HCT116 (cell line): ENCODE measurements around the gene SH3BGRL3. TPM values are rescaled to one million over a fixed set of nuclear protein-coding genes. Genes with fewer than 3 reads are reported as not detected.

Experiments
- ATAC-seq: fragments of 200-7000 bp; cut with Tn5 transposase; 2 replicates; pipeline ENCODE4 v1.9.1; 2020; ENCODE audit warnings: mild to moderate bottlenecking, moderate library complexity
- BruUV-seq: library from RNA; stranded (reverse); fragments of 400-500 nt; replicated peaks from 2 replicates; lab custom pipeline; 2021; lab: Mats Ljungman, UMichigan
- CTCF ChIA-PET: fragments of 300-600 bp; sonication (Branson Sonifier 250); formaldehyde crosslinking; loops from one replicate; lab custom pipeline; 2021; ENCODE audit warnings: antibody characterized with exemption; lab: Charles Lee
- POLR2A ChIA-PET: fragments of 300-600, 350-600 bp; sonication (Branson Sonifier 250); formaldehyde crosslinking; loops from one replicate; lab custom pipeline; 2021; ENCODE audit warnings: antibody characterized with exemption; lab: Charles Lee
- RAD21 ChIA-PET, 2 experiments: fragments of 300-600 bp; sonication (Branson Sonifier 250); formaldehyde crosslinking; loops; one replicate each; lab custom pipeline; 2023; ENCODE audit warnings: low total read pairs in 2 of 2; ENCODE audit not compliant: uncharacterized antibody in 2 of 2, unreplicated experiment in 2 of 2, low non-redundant PET in 1 of 2; lab: Charles Lee
- DNase-seq: peaks from one replicate; pipeline ENCODE4 v3.0.0-alpha.2; 2010; ENCODE audit warnings: low read depth, low spot score
- H2AFZ ChIP-seq: fragments of 200-600 bp; shearing (Covaris generic), sonication (generic); 2 replicates; pipeline ENCODE4 v1.6.1; 2017; ENCODE audit warnings: low read depth, mixed run types, mixed read lengths, antibody characterized with exemption, low read length; ENCODE audit not compliant: poor library complexity, severe bottlenecking
- H3K27ac ChIP-seq: 2 replicates; pipeline ENCODE4 v1.5.1; 2012; ENCODE audit warnings: low read depth, low read length
- H3K27me3 ChIP-seq: fragments of 200-600 bp; sonication (generic); 2 replicates; pipeline ENCODE4 v1.6.1; 2016; ENCODE audit warnings: mixed run types, low read length, mixed read lengths; ENCODE audit not compliant: insufficient read depth
- H3K36me3 ChIP-seq, 2 experiments: fragments of 200-500 bp in 1 of 2; fragments of 200-600 bp in 1 of 2; sonication (Bioruptor generic) in 1 of 2; sonication (generic) in 1 of 2; 2 replicates each; pipeline versions ENCODE4 v1.5.1 to v1.6.1; 2014 to 2016; ENCODE audit warnings: low read length in 2 of 2, inconsistent platforms in 1 of 2, mixed read lengths in 1 of 2, mixed run types in 1 of 2; ENCODE audit not compliant: insufficient read depth in 2 of 2, control insufficient read depth in 1 of 2
- H3K4me1 ChIP-seq, 2 experiments: fragments of 200-600 bp in 1 of 2; sonication (generic) in 1 of 2; 2 replicates each; pipeline versions ENCODE4 v1.5.1 to v1.6.1; 2012 to 2017; ENCODE audit warnings: low read length in 2 of 2, inconsistent platforms in 1 of 2, mild to moderate bottlenecking in 1 of 2, mixed read lengths in 1 of 2, mixed run types in 1 of 2, moderate library complexity in 1 of 2; ENCODE audit not compliant: insufficient read depth in 2 of 2, control insufficient read depth in 1 of 2
- H3K4me2 ChIP-seq: fragments of 200-600 bp; sonication (generic); 2 replicates; pipeline ENCODE4 v1.6.1; 2017; ENCODE audit warnings: mixed run types, low read length, mixed read lengths
- H3K4me3 ChIP-seq, 2 experiments: fragments of 200-600 bp in 1 of 2; sonication (generic) in 1 of 2; replicated peaks in 1 of 2; 2 replicates each; pipeline ENCODE4 v1.5.1; 2011 to 2016; ENCODE audit warnings: low read length in 2 of 2, control low read depth in 1 of 2, low read depth in 1 of 2, mild to moderate bottlenecking in 1 of 2, mixed read lengths in 1 of 2, mixed run types in 1 of 2
- H3K79me2 ChIP-seq: fragments of 200-600 bp; sonication (generic); 2 replicates; pipeline ENCODE4 v1.6.1; 2017; ENCODE audit warnings: mild to moderate bottlenecking, mixed run types, low read length, moderate library complexity, mixed read lengths; ENCODE audit not compliant: insufficient read depth
- H3K9ac ChIP-seq: fragments of 200-600 bp; sonication (generic); 2 replicates; pipeline ENCODE4 v1.6.1; 2016; ENCODE audit warnings: low read length, mixed read lengths
- H3K9me2 ChIP-seq: fragments of 200-600 bp; sonication (generic), shearing (Covaris generic); 2 replicates; pipeline ENCODE4 v1.6.1; 2017; ENCODE audit warnings: mixed run types, mild to moderate bottlenecking, moderate library complexity; ENCODE audit not compliant: insufficient read depth
- H3K9me3 ChIP-seq, 2 experiments: fragments of 200-500 bp in 1 of 2; fragments of 200-600 bp in 1 of 2; sonication (Bioruptor generic) in 1 of 2; sonication (generic) in 1 of 2; 2 replicates each; pipeline ENCODE4 v1.6.1; 2014 to 2017; ENCODE audit warnings: low read length in 2 of 2, mixed read lengths in 2 of 2, inconsistent platforms in 1 of 2, low read depth in 1 of 2, mild to moderate bottlenecking in 1 of 2, mixed run types in 1 of 2, moderate library complexity in 1 of 2; ENCODE audit not compliant: control insufficient read depth in 1 of 2, insufficient read depth in 1 of 2
- H4K20me1 ChIP-seq: fragments of 200-600 bp; sonication (generic), shearing (Covaris generic); 2 replicates; pipeline ENCODE4 v1.6.1; 2017; ENCODE audit warnings: mixed run types, mild to moderate bottlenecking, moderate library complexity; ENCODE audit not compliant: insufficient read depth
- CEBPB ChIP-seq: IDR thresholded peaks from 2 replicates; pipeline ENCODE4 v1.6.1; 2012; ENCODE audit warnings: low read depth
- POLR2AphosphoS5 ChIP-seq: IDR thresholded peaks from 2 replicates; pipeline ENCODE4 v1.6.1; 2011; ENCODE audit warnings: mild to moderate bottlenecking, low read depth, low read length, moderate library complexity
- intact Hi-C: fragments of 100-400 bp; cut with micrococcal nuclease; formaldehyde crosslinking; loops from 2 replicates; pipeline ENCODE4 v1.10.0; 2022
- total RNA-seq: library from RNA; stranded (reverse); gene quantifications from one replicate; pipeline ENCODE4 v1.2.1, GENCODE V29; 2021; ENCODE audit not compliant: unreplicated experiment
- TF ChIP-seq, protein P1 (sequence below): IDR thresholded peaks from 2 replicates; pipeline ENCODE4 v1.6.1; 2012
- TF ChIP-seq, protein P2 (sequence below), 3 experiments: fragments of 200-600 bp in 1 of 3; sonication (generic) in 1 of 3; IDR thresholded peaks in 2 of 3; conservative IDR thresholded peaks in 1 of 3; 2 replicates each; pipeline ENCODE4 v1.5.1; 2012 to 2017; ENCODE audit warnings: low read depth in 2 of 3, low read length in 2 of 3, antibody characterized with exemption in 1 of 3, borderline replicate concordance in 1 of 3, control low read depth in 1 of 3, mild to moderate bottlenecking in 1 of 3, mixed read lengths in 1 of 3, mixed run types in 1 of 3, moderate library complexity in 1 of 3; ENCODE audit not compliant: insufficient read depth in 1 of 3
- TF ChIP-seq, protein P3 (sequence below): IDR thresholded peaks from 2 replicates; pipeline ENCODE4 v1.6.1; 2011; ENCODE audit warnings: mild to moderate bottlenecking, low read length, moderate library complexity; ENCODE audit not compliant: insufficient replicate concordance; ENCODE audit errors: extremely low read depth

SH3BGRL3 gene
- total RNA-seq, 1 experiment from 2014 or later = 112 TPM

DNA sequence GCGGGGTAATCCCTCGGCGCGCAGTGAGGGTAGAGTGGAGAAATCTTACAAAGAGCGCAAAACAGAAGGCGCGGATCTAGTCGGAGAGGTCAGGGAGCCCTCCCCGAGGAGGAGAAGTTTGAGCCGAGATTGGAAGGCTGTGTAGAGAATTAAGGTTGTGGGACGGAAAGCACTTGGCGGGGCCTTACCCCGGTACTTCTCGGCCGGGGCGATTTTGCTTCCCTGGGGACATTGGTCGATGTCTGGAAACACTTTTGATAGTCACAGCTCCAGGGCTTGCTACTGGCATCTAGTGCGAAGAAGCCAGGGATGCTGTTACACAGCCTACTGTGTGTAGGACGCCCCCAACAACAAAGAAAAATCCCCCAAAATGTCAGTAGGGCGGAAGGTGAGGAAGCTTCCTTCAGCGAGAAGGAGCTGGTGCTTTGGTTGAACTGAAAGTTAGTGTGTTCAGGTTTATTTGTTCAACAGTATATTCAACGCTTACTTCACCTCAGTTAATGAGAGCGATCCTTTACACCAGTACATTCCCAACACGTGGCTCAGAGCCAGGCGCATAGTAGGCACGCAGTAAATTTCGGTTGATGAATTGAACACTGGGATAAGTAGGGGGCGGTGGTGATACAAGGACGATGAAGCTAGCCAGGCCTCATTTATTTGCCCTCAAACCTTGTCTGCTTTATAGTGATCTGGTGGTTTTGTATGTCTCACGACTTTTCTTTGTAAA lies 45.1 kb upstream of the SH3BGRL3 start:
- intact Hi-C loops = loop anchor here (5.0 kb wide), 2 partner anchors 58 to 128 kb away; partner anchors contain the start of gene CNKSR1
- no peak for DNase-seq
- ChIA-PET POLR2A (interaction anchor here (0.8 to 1.3 kb wide), 4 partner anchors 14 to 920 kb away, joined by 4 to 7 read pairs (median 4); partner anchors contain the start of genes CNKSR1 and SLC9A1), CTCF (interaction anchor here (0.6 to 3.5 kb wide), 27 partner anchors 10 to 198 kb away, joined by 3 to 29 read pairs (median 6); partner anchors contain the start of genes CATSPER4, CNKSR1 and ZNF593), RAD21 (interaction anchor here in 1 of 2 experiments (0.7 to 1.4 kb wide), 2 partner anchors 65 to 67 kb away, joined by 3 to 6 read pairs; partner anchors contain the start of gene ZNF593)
- peak overlapping the region; percentile 92 for H3K9ac ChIP-seq
- no peaks in the 10 kb centered on the region for H3K9me3 ChIP-seq
- H3K79me2 ChIP-seq = peaks cover 57% of the 10 kb centered on the region
- peak overlapping the region; percentile 98 for H3K4me3 ChIP-seq
- peak overlapping the region; percentile 86 for H3K4me2 ChIP-seq
- no TSS peak for BruUV-seq
- peak overlapping the region; percentile 68 for H3K27ac ChIP-seq
- H3K9me2 ChIP-seq = no peaks in the 10 kb centered on the region
- H3K36me3 ChIP-seq = peaks cover under 1 to 4% of the 10 kb centered on the region in 2 experiments; a peak in 2 of 4 replicates
- H2AFZ ChIP-seq = no peak overlapping the region
- TF ChIP-seq, protein P1, sequence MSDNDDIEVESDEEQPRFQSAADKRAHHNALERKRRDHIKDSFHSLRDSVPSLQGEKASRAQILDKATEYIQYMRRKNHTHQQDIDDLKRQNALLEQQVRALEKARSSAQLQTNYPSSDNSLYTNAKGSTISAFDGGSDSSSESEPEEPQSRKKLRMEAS = peak; percentile 76
- TF ChIP-seq, protein P2, sequence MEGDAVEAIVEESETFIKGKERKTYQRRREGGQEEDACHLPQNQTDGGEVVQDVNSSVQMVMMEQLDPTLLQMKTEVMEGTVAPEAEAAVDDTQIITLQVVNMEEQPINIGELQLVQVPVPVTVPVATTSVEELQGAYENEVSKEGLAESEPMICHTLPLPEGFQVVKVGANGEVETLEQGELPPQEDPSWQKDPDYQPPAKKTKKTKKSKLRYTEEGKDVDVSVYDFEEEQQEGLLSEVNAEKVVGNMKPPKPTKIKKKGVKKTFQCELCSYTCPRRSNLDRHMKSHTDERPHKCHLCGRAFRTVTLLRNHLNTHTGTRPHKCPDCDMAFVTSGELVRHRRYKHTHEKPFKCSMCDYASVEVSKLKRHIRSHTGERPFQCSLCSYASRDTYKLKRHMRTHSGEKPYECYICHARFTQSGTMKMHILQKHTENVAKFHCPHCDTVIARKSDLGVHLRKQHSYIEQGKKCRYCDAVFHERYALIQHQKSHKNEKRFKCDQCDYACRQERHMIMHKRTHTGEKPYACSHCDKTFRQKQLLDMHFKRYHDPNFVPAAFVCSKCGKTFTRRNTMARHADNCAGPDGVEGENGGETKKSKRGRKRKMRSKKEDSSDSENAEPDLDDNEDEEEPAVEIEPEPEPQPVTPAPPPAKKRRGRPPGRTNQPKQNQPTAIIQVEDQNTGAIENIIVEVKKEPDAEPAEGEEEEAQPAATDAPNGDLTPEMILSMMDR (IDR thresholded peaks at IDR 0.05 in 2 of 3, conservative IDR thresholded peaks at IDR 0.05 in 1 of 3; ENCODE audit: borderline replicate concordance in 1 of 3, insufficient read depth in 1 of 3, low read depth in 2 of 3, low read length in 2 of 3) = peak in 1 of 3 experiments; percentile 23; a peak in 1 of 6 replicates
- TF ChIP-seq POLR2AphosphoS5 = peak; percentile 45; the same call in 1 of the 2 replicates
- TF ChIP-seq, protein P3, sequence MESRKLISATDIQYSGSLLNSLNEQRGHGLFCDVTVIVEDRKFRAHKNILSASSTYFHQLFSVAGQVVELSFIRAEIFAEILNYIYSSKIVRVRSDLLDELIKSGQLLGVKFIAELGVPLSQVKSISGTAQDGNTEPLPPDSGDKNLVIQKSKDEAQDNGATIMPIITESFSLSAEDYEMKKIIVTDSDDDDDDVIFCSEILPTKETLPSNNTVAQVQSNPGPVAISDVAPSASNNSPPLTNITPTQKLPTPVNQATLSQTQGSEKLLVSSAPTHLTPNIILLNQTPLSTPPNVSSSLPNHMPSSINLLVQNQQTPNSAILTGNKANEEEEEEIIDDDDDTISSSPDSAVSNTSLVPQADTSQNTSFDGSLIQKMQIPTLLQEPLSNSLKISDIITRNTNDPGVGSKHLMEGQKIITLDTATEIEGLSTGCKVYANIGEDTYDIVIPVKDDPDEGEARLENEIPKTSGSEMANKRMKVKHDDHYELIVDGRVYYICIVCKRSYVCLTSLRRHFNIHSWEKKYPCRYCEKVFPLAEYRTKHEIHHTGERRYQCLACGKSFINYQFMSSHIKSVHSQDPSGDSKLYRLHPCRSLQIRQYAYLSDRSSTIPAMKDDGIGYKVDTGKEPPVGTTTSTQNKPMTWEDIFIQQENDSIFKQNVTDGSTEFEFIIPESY = no peak
- TF ChIP-seq CEBPB = no peak
- TF ChIP-seq, all 23 proteins: peak for 3
- no peaks in the 10 kb centered on the region for H3K27me3 ChIP-seq
- H3K4me1 ChIP-seq = peaks cover 21 to 38% of the 10 kb centered on the region in 2 experiments
- ATAC-seq = no peak
- no peaks in the 10 kb centered on the region for H4K20me1 ChIP-seq
